Liver (tissue), 9 donors: ENCODE measurements around the gene NCOA3. TPM values are rescaled to one million over a fixed set of nuclear protein-coding genes. Genes with fewer than 3 reads are reported as not detected.

Experiments
- DNase-seq: peaks from one replicate; pipeline ENCODE4 v3.0.0-alpha.2; 2017; ENCODE audit warnings: low spot score
- H3K27ac ChIP-seq, 2 donors: one replicate each; pipeline ENCODE4 v1.7.0; 2013; ENCODE audit warnings: inconsistent platforms in 2 of 2, low read length in 2 of 2, control low read depth in 1 of 2, low read depth in 1 of 2, mild to moderate bottlenecking in 1 of 2
- H3K27me3 ChIP-seq, 4 donors: one replicate each; pipeline versions ENCODE4 v1.6.1 to v1.7.0; 2013; ENCODE audit warnings: low read length in 3 of 4, inconsistent platforms in 1 of 4, mild to moderate bottlenecking in 1 of 4, moderate library complexity in 1 of 4; ENCODE audit not compliant: control insufficient read depth in 4 of 4, insufficient read depth in 4 of 4
- H3K36me3 ChIP-seq, 4 donors: one replicate each; pipeline versions ENCODE4 v1.6.1 to v1.7.0; 2013; ENCODE audit warnings: low read length in 3 of 4, mild to moderate bottlenecking in 3 of 4, low read depth in 1 of 4, moderate library complexity in 1 of 4; ENCODE audit not compliant: control insufficient read depth in 4 of 4, insufficient read depth in 3 of 4
- H3K4me1 ChIP-seq, 4 donors: one replicate each; pipeline versions ENCODE4 v1.6.1 to v1.7.0; 2013; ENCODE audit warnings: low read length in 3 of 4, mild to moderate bottlenecking in 3 of 4, moderate library complexity in 1 of 4; ENCODE audit not compliant: control insufficient read depth in 4 of 4, insufficient read depth in 4 of 4
- H3K4me3 ChIP-seq, 3 donors: one replicate each; pipeline versions ENCODE4 v1.6.1 to v1.7.0; 2013; ENCODE audit warnings: low read length in 3 of 3, control low read depth in 1 of 3, low read depth in 1 of 3, mild to moderate bottlenecking in 1 of 3
- H3K9ac ChIP-seq, 2 donors: one replicate each; pipeline ENCODE4 v1.7.0; 2013; ENCODE audit warnings: low read length in 2 of 2, mild to moderate bottlenecking in 2 of 2, moderate library complexity in 2 of 2, control low read depth in 1 of 2, low read depth in 1 of 2
- H3K9me3 ChIP-seq, 4 donors: one replicate each; pipeline versions ENCODE4 v1.6.1 to v1.7.0; 2013; ENCODE audit warnings: low read length in 3 of 4; ENCODE audit not compliant: control insufficient read depth in 4 of 4
- ATF3 ChIP-seq: IDR thresholded peaks from 2 replicates; pipeline ENCODE4 v1.6.1; 2016; ENCODE audit warnings: antibody characterized with exemption
- CTCF ChIP-seq: fragments of 150-350 bp; IDR thresholded peaks from 2 replicates; pipeline ENCODE4 v1.5.1; 2017; ENCODE audit warnings: improper control_type of control experiment, low read depth, low read length; ENCODE audit not compliant: missing input control
- EGR1 ChIP-seq, 2 donors: IDR thresholded peaks; 2 replicates each; pipeline ENCODE4 v1.6.1; 2016 to 2018; ENCODE audit warnings: antibody characterized with exemption in 2 of 2, low read depth in 2 of 2
- FOXA1 ChIP-seq: IDR thresholded peaks from 2 replicates; pipeline ENCODE4 v1.6.1; 2016; ENCODE audit warnings: antibody characterized with exemption
- FOXA2 ChIP-seq: IDR thresholded peaks from 2 replicates; pipeline ENCODE4 v1.6.1; 2016; ENCODE audit warnings: antibody characterized with exemption
- GABPA ChIP-seq, 2 donors: IDR thresholded peaks in 1 of 2; conservative IDR thresholded peaks in 1 of 2; 2 replicates each; pipeline ENCODE4 v1.6.1; 2016; ENCODE audit warnings: antibody characterized with exemption in 2 of 2, mild to moderate bottlenecking in 1 of 2, moderate library complexity in 1 of 2
- HNF4A ChIP-seq, 2 donors: conservative IDR thresholded peaks; 2 replicates each; pipeline ENCODE4 v1.6.1; 2016; ENCODE audit warnings: antibody characterized with exemption in 2 of 2, mild to moderate bottlenecking in 2 of 2
- HNF4G ChIP-seq: IDR thresholded peaks from 2 replicates; pipeline ENCODE4 v1.6.1; 2016; ENCODE audit warnings: antibody characterized with exemption
- JUND ChIP-seq, 2 donors: IDR thresholded peaks; 2 replicates each; pipeline ENCODE4 v1.6.1; 2016; ENCODE audit warnings: antibody characterized with exemption in 2 of 2
- MAX ChIP-seq: IDR thresholded peaks from 2 replicates; pipeline ENCODE4 v1.6.1; 2016; ENCODE audit warnings: antibody characterized with exemption
- NR2F2 ChIP-seq: IDR thresholded peaks from 2 replicates; pipeline ENCODE4 v1.6.1; 2016; ENCODE audit warnings: antibody characterized with exemption
- RAD21 ChIP-seq, 2 donors: IDR thresholded peaks; 2 replicates each; pipeline ENCODE4 v1.6.1; 2016; ENCODE audit warnings: antibody characterized with exemption in 2 of 2, mild to moderate bottlenecking in 2 of 2
- REST ChIP-seq: IDR thresholded peaks from 2 replicates; pipeline ENCODE4 v1.6.1; 2016; ENCODE audit warnings: antibody characterized with exemption, mild to moderate bottlenecking
- RXRA ChIP-seq, 2 donors: IDR thresholded peaks; 2 replicates each; pipeline ENCODE4 v1.6.1; 2017 to 2018; ENCODE audit warnings: antibody characterized with exemption in 2 of 2, mild to moderate bottlenecking in 1 of 2
- SP1 ChIP-seq: IDR thresholded peaks from 2 replicates; pipeline ENCODE4 v1.6.1; 2018; ENCODE audit warnings: antibody characterized with exemption, mild to moderate bottlenecking
- TAF1 ChIP-seq: conservative IDR thresholded peaks from 2 replicates; pipeline ENCODE4 v1.6.1; 2016; ENCODE audit warnings: antibody characterized with exemption, mild to moderate bottlenecking
- YY1 ChIP-seq: IDR thresholded peaks from 2 replicates; pipeline ENCODE4 v1.6.1; 2016; ENCODE audit warnings: antibody characterized with exemption, mild to moderate bottlenecking
- ZBTB33 ChIP-seq: IDR thresholded peaks from 2 replicates; pipeline ENCODE4 v1.6.1; 2016; ENCODE audit warnings: antibody characterized with exemption
- WGBS: extraction: QIAGEN DNeasy Blood & Tissue Kit; methylation state at CpG from one replicate; pipeline ENCODE4 v1.1.7; 2013; 5-methylcytosine and 5-hydroxymethylcytosine counted together
- polyA plus RNA-seq, 2 donors: library from polyadenylated mRNA; stranded (reverse) in 1 of 2; unstranded in 1 of 2; fragments of 200-250 nt in 1 of 2; fragments of >200 nt in 1 of 2; fragmentation: Nextera tagmentation in 1 of 2; extraction: Ambion mirVana in 1 of 2; gene quantifications; one replicate each; pipeline versions ENCODE4 v1.2.1 to v1.2.3, GENCODE V29; 2013 to 2015
- total RNA-seq, 2 donors: library from RNA; depleted of rRNA; stranded (reverse); fragments of >200 nt; gene quantifications; one replicate each; pipeline ENCODE4 v1.2.3, GENCODE V29; 2014
- donor health status: healthy.
- donor health status: healthy.
- donor health status: healthy.
- donor health status: healthy.
- donor health status: healthy.

The NCOA3 gene
- total and polyA plus RNA-seq, 4 donors = 3.8 to 18.2 (median 8.9) TPM

GRCh38 chr20:47559141-47559540, 57.5 kb downstream of the NCOA3 start (continued):
- TF ChIP-seq FOXA1 = no peak

GRCh38 chr20:47561180-47561579, 59.5 kb downstream of the NCOA3 start:
- Histone ChIP-seq H3K36me3 (no peaks in the 10 kb centered on the region), H3K4me1 (peaks cover 0 to 3% (median 0%) of the 10 kb centered on the region in 4 donors), H3K4me3 (no peak overlapping the region), H3K27ac (no peak overlapping the region), H3K27me3 (no peaks in the 10 kb centered on the region), H3K9me3 (no peaks in the 10 kb centered on the region), H3K9ac (no peak overlapping the region)
- no peak for DNase-seq
- 71% methylated on average over 3 of the region's 3 CpGs for WGBS
- TF ChIP-seq HNF4A (conservative IDR thresholded peaks at IDR 0.05) = no peak
- no peak for TF ChIP-seq REST
- no peak for TF ChIP-seq CTCF
- TF ChIP-seq FOXA1 = no peak
- TF ChIP-seq TAF1 = no peak
- TF ChIP-seq MAX = no peak
- no peak for TF ChIP-seq ZBTB33
- TF ChIP-seq FOXA2 = no peak
- no peak for TF ChIP-seq ATF3
- no peak for TF ChIP-seq YY1
- TF ChIP-seq JUND (IDR thresholded peaks at IDR 0.05) = no peak
- no peak for TF ChIP-seq HNF4G
- no peak for TF ChIP-seq SP1
- no peak for TF ChIP-seq EGR1 (IDR thresholded peaks at IDR 0.05; ENCODE audit: low read depth in 2 of 2)
- TF ChIP-seq NR2F2 = no peak
- TF ChIP-seq RAD21 (IDR thresholded peaks at IDR 0.05) = no peak
- no peak for TF ChIP-seq RXRA (IDR thresholded peaks at IDR 0.05)
- no peak for TF ChIP-seq GABPA (IDR thresholded peaks at IDR 0.05 in 1 of 2, conservative IDR thresholded peaks at IDR 0.05 in 1 of 2)
